Transverse colon (tissue), 4 donors: ENCODE measurements around the gene PET100. TPM values are rescaled to one million over a fixed set of nuclear protein-coding genes. Genes with fewer than 3 reads are reported as not detected.

Source experiments
- DNase-seq: peaks from one replicate; pipeline ENCODE4 v3.0.0-alpha.2; 2019
- H3K27ac ChIP-seq, 4 donors: fragments of 200-600 bp; sonication (generic); 2 replicates each; pipeline ENCODE4 v1.5.1; 2016 to 2018; ENCODE audit warnings: inconsistent platforms in 4 of 4
- H3K27me3 ChIP-seq: fragments of 200-600 bp; sonication (generic); 2 replicates; pipeline ENCODE4 v1.5.1; 2017; ENCODE audit warnings: inconsistent platforms
- H3K36me3 ChIP-seq, 4 donors: fragments of 200-600 bp; sonication (generic); 2 replicates each; pipeline ENCODE4 v1.5.1; 2017 to 2019; ENCODE audit warnings: inconsistent platforms in 4 of 4
- H3K4me1 ChIP-seq, 4 donors: fragments of 200-600 bp; sonication (generic); 2 replicates each; pipeline ENCODE4 v1.5.1; 2017 to 2020; ENCODE audit warnings: inconsistent platforms in 4 of 4
- H3K4me3 ChIP-seq, 4 donors: fragments of 200-600 bp; sonication (generic); 1 replicate in 1 of 4; 2 replicates in 3 of 4; pipeline versions ENCODE4 v1.5.1 to v1.6.1; 2017 to 2019; ENCODE audit warnings: inconsistent platforms in 4 of 4
- H3K9me3 ChIP-seq, 2 donors: fragments of 200-600 bp; sonication (generic); 2 replicates each; pipeline ENCODE4 v1.5.1; 2017 to 2019; ENCODE audit warnings: inconsistent platforms in 2 of 2
- EP300 ChIP-seq: sonication (generic); formaldehyde crosslinking; IDR thresholded peaks from one replicate; pipeline ENCODE4 v1.6.1; 2017; ENCODE audit warnings: antibody characterized with exemption, low read depth
- POLR2A ChIP-seq: fragments of 450-650 bp; IDR thresholded peaks from one replicate; pipeline ENCODE4 v1.6.1; 2016; ENCODE audit warnings: antibody characterized with exemption, mild to moderate bottlenecking, moderate library complexity
- POLR2AphosphoS5 ChIP-seq, 3 donors: sonication (generic); formaldehyde crosslinking; IDR thresholded peaks; one replicate each; pipeline ENCODE4 v1.6.1; 2016; ENCODE audit warnings: antibody characterized with exemption in 3 of 3
- WGBS, 2 donors: methylation state at CpG; one replicate each; pipeline ENCODE4 v1.1.5; 2018; ENCODE audit warnings: low coverage in 1 of 2; 5-methylcytosine and 5-hydroxymethylcytosine counted together
- in situ Hi-C, 4 donors: fragments of 200-750 bp; cut with MboI; loops; one replicate each; pipeline versions ENCODE4 v1.15.0 to v1.15.1; 2017; ENCODE audit warnings: low sequenced_read_pairs in 3 of 4, low pct_ligation_motif_present in 1 of 4, low pct_unique_long_range_greater_than_20kb in 1 of 4
- intact Hi-C: fragments of 100-400 bp; cut with DNase I; formaldehyde crosslinking; loops from one replicate; pipeline ENCODE4 v1.15.1; 2023; ENCODE audit warnings: low total_unique reads
- total RNA-seq, 4 donors: library from RNA; depleted of rRNA; stranded (reverse); fragments of >200 nt; gene quantifications; one replicate each; pipeline ENCODE4 v1.1.0, GENCODE V29; 2016
- TF ChIP-seq, protein P1 (sequence below), 5 experiments: fragments of 200-600 bp in 3 of 5; fragments of 450-650 bp in 2 of 5; sonication (generic) in 3 of 5; IDR thresholded peaks; 1 replicate in 2 of 5; 2 replicates in 3 of 5; pipeline ENCODE4 v1.5.1; 2016 to 2017; ENCODE audit warnings: antibody characterized with exemption in 5 of 5, inconsistent platforms in 3 of 5, mild to moderate bottlenecking in 2 of 5, moderate library complexity in 1 of 5

PET100 gene
- total RNA-seq, 4 donors from 2014 or later = 16.4 to 48.0 TPM; not detected in 2

DNA sequence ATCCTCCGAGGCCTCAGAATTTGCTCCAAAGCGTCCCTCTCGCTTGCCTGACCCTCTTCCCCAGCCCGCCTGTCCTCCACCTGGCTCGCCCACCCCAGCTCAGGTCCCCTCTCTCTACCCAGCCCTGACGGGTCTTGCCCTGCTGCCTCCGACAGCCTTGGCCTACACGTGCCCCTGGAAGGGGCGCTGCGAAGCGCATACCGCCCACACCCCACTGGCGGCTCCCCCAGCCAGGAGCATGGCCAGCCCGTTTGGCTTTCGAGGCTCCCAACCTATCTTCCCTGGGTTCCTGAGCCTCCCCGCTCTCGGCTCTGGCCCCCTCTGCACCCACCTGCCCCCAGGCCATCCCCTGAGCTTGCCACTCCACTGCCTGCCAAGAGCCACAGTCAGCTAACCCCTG lies 4.8 kb upstream of the PET100 start:
- in situ Hi-C loops (no loop called here), intact Hi-C loops (loop anchor here (10.0 kb wide), 1 partner anchor 1200 kb away; the partner anchor contains the start of gene KHSRP)

DNA sequence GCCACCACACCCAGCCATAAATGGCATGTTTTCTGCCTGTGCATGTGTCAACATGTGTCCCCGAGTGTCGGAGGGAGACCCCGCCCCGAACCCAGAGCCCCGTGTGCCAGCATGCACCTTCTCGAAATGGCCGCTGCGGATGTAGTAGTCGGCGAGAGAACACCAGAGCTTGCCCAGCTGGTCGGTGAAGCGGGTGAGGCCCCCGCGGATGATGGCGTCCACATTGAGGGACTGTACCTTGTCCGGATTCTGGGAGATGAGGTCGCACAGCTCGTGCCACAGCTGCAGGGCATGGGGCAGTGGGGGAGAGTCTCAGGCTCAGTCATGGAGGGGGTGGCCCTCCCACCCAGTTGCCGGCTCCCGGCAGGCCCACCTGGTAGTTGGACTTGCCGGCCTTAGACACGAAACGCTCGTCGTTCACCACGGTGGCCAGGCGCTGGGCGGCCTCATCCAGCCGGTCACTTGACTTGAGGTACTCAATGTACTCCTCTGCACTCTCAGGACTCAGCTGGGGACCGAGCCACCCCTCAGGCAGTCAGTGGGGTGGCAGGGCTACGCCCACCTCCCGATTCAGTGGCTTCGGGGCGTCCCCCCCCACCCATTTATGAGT lies 3.7 kb upstream of the PET100 start:
- H3K4me1 ChIP-seq = peaks cover 14 to 25% (median 23%) of the 10 kb centered on the region in 4 donors
- no peaks in the 10 kb centered on the region for H3K9me3 ChIP-seq
- H3K36me3 ChIP-seq = peaks cover 0 to 15% (median 0%) of the 10 kb centered on the region in 4 donors
- in situ Hi-C loops = no loop called here
- intact Hi-C loops = loop anchor here (10.0 kb wide), 1 partner anchor 1201 kb away; the partner anchor contains the start of gene KHSRP
- no peak for DNase-seq
- H3K4me3 ChIP-seq = no peak overlapping the region
- WGBS, 2 donors = 90 to 95% methylated on average over 2 to 34 of the region's 34 CpGs
- H3K27ac ChIP-seq = no peak overlapping the region
- no peaks in the 10 kb centered on the region for H3K27me3 ChIP-seq
- TF ChIP-seq, protein P1, sequence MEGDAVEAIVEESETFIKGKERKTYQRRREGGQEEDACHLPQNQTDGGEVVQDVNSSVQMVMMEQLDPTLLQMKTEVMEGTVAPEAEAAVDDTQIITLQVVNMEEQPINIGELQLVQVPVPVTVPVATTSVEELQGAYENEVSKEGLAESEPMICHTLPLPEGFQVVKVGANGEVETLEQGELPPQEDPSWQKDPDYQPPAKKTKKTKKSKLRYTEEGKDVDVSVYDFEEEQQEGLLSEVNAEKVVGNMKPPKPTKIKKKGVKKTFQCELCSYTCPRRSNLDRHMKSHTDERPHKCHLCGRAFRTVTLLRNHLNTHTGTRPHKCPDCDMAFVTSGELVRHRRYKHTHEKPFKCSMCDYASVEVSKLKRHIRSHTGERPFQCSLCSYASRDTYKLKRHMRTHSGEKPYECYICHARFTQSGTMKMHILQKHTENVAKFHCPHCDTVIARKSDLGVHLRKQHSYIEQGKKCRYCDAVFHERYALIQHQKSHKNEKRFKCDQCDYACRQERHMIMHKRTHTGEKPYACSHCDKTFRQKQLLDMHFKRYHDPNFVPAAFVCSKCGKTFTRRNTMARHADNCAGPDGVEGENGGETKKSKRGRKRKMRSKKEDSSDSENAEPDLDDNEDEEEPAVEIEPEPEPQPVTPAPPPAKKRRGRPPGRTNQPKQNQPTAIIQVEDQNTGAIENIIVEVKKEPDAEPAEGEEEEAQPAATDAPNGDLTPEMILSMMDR (IDR thresholded peaks at IDR 0.05) = no peak
- TF ChIP-seq POLR2AphosphoS5 (IDR thresholded peaks at IDR 0.05) (no peak), POLR2A (no peak), EP300 (no peak)

More for the DNA sequence above, 4.8 kb upstream of the PET100 start:
- WGBS, 2 donors = 92 to 93% methylated on average over 3 to 17 of the region's 17 CpGs
- no peak overlapping the region for H3K27ac ChIP-seq
- H3K4me3 ChIP-seq = no peak overlapping the region
- H3K4me1 ChIP-seq = peaks cover 7 to 18% (median 16%) of the 10 kb centered on the region in 4 donors
- peaks cover 0 to 24% (median 0%) of the 10 kb centered on the region in 4 donors for H3K36me3 ChIP-seq
- no peaks in the 10 kb centered on the region for H3K9me3 ChIP-seq
- no peak for DNase-seq
- H3K27me3 ChIP-seq = no peaks in the 10 kb centered on the region
- no peak for TF ChIP-seq POLR2AphosphoS5 (IDR thresholded peaks at IDR 0.05)
- TF ChIP-seq POLR2A = no peak
- TF ChIP-seq, protein P1 (IDR thresholded peaks at IDR 0.05) = no peak
- TF ChIP-seq EP300 = no peak

DNA sequence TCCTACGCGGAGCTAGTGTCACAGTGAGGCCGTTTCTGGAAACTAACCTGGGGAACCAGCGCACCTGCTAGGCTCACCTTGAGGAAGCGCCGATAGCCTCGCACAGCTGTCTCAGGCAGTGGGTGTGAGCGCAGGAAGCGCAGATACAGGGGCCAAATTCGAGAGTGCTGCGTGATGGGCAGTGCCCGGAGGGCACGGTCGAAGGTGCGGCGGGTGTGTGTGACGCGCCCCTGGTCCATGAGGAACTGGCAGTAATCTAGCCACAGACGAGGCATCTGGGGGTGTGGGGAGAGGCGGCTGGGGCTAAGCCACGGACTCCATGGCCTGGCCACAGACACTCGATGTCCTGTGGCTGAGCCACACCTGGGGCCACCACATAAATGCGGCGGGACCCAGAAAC lies 2.4 kb upstream of the PET100 start:
- intact Hi-C loops = loop anchor here (10.0 kb wide), 1 partner anchor 1202 kb away; the partner anchor contains the start of gene KHSRP
- in situ Hi-C loops = no loop called here
- TF ChIP-seq POLR2AphosphoS5 (IDR thresholded peaks at IDR 0.05) (no peak), EP300 (no peak), POLR2A (no peak)
- TF ChIP-seq, protein P1 (IDR thresholded peaks at IDR 0.05) = no peak
- H3K4me3 ChIP-seq = no peak overlapping the region
- H3K4me1 ChIP-seq = peaks cover 15 to 29% (median 24%) of the 10 kb centered on the region in 4 donors
- no peak for DNase-seq
- H3K27ac ChIP-seq = no peak overlapping the region
- H3K36me3 ChIP-seq = peaks cover 0 to 6% (median 0%) of the 10 kb centered on the region in 4 donors
- 94% methylated on average over 24 of the region's 24 CpGs; no CpG with 5 or more reads in 1 of the 2 donors for WGBS, 2 donors
- no peaks in the 10 kb centered on the region for H3K27me3 ChIP-seq
- no peaks in the 10 kb centered on the region for H3K9me3 ChIP-seq

DNA sequence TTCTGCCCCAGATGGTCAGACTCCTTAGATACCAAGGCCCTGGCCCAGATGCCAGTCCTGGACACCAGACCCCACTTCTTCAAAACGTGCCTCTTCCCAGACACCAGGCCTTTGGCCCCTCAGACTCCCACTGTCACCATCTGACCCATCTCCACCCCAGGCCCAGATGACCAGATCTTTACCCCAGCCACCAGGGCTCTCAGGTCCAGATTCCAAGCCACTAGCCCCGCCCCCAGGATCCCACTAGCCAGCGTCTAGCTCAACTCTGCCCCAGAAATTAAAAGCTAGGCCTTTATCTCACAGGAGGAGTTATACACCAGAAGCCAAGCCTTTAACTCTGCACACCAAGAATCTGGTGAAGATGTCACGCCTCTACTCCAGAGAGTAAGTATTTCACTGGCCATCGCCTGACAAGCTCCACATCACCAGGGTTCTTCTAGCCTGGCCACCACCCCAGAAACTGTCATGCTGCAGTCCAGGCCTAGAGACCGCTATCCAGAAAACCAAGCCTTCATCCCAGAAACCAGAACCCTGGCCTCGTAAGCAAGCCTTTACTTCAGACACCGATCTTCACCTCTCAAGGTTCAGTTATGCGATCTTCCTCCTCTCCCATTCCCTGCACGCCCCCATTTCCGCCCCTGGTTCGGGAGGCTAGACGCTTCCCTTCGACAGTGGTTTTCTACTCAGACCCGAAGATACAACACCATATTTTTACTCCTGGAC lies 843 bp upstream of the PET100 start:
- Histone ChIP-seq H3K27ac (peak overlapping the region; percentile 78 to 90 (median 84)), H3K36me3 (no peaks in the 10 kb centered on the region), H3K27me3 (no peaks in the 10 kb centered on the region), H3K9me3 (no peaks in the 10 kb centered on the region), H3K4me3 (peak overlapping the region; percentile 68 to 99 (median 80)), H3K4me1 (peaks cover 15 to 29% (median 24%) of the 10 kb centered on the region in 4 donors)
- TF ChIP-seq POLR2A (no peak), EP300 (no peak)
- intact Hi-C loops = loop anchor here (10.0 kb wide), 1 partner anchor 1204 kb away; the partner anchor contains the start of gene KHSRP
- 0 to 4% methylated on average over 8 to 14 of the region's 15 CpGs for WGBS, 2 donors
- in situ Hi-C loops = no loop called here
- no peak for DNase-seq
